Endothelial cell of umbilical vein (primary cell): ENCODE measurements around the gene HMG20A. TPM values are rescaled to one million over a fixed set of nuclear protein-coding genes. Genes with fewer than 3 reads are reported as not detected.

Source experiments
- BruUV-seq: library from RNA; stranded (reverse); fragments of 400-500 nt; replicated peaks from 2 replicates; lab custom pipeline; 2021; lab: Mats Ljungman, UMichigan
- CTCF ChIA-PET: fragments of 300-600, 350-600 bp; sonication (Branson Sonifier 250); formaldehyde crosslinking; loops from one replicate; lab custom pipeline; 2021; ENCODE audit warnings: antibody characterized with exemption, inconsistent platforms; lab: Charles Lee
- POLR2A ChIA-PET: fragments of 300-600, 350-600 bp; sonication (Branson Sonifier 250); formaldehyde crosslinking; loops from one replicate; lab custom pipeline; 2021; ENCODE audit warnings: antibody characterized with exemption, inconsistent platforms; lab: Charles Lee
- DNase-seq: peaks from one replicate; pipeline ENCODE4 v3.0.0-alpha.2; 2011; ENCODE audit warnings: low read depth, low spot score
- FAIRE-seq: peaks from 2 replicates; lab custom pipeline; 2011; peaks lifted over from hg19 to GRCh38; lab: Jason Lieb, UNC
- H2AFZ ChIP-seq: 2 replicates; pipeline ENCODE4 v1.6.0; 2012; ENCODE audit warnings: low read depth, low read length, control low read depth, inconsistent platforms
- H3K27ac ChIP-seq: 2 replicates; pipeline ENCODE4 v1.5.1; 2011; ENCODE audit warnings: low read depth, mild to moderate bottlenecking, control low read depth, low read length, moderate library complexity; ENCODE audit not compliant: insufficient read depth
- H3K27me3 ChIP-seq, 2 experiments: 2 replicates each; pipeline versions ENCODE4 v1.6.0 to v1.6.1; 2011; ENCODE audit warnings: low read length in 2 of 2, mixed read lengths in 1 of 2; ENCODE audit not compliant: control insufficient read depth in 2 of 2, insufficient read depth in 2 of 2
- H3K36me3 ChIP-seq, 2 experiments: 2 replicates in 1 of 2; 3 replicates in 1 of 2; pipeline ENCODE4 v1.5.1; 2011; ENCODE audit warnings: low read length in 2 of 2, mild to moderate bottlenecking in 1 of 2, moderate library complexity in 1 of 2; ENCODE audit not compliant: control insufficient read depth in 2 of 2, insufficient read depth in 2 of 2; ENCODE audit errors: extremely low read depth in 1 of 2
- H3K4me1 ChIP-seq: 3 replicates; pipeline ENCODE4 v1.5.1; 2011; ENCODE audit warnings: mild to moderate bottlenecking, low read length; ENCODE audit not compliant: control insufficient read depth, insufficient read depth; ENCODE audit errors: extremely low read depth
- H3K4me2 ChIP-seq: 2 replicates; pipeline ENCODE4 v1.6.1; 2011; ENCODE audit warnings: low read length, control low read depth, mixed read lengths; ENCODE audit not compliant: insufficient read depth
- H3K4me3 ChIP-seq, 3 experiments: fragments of 200-600 bp in 1 of 3; sonication (generic), shearing (Covaris generic) in 1 of 3; replicated peaks in 1 of 3; 2 replicates each; pipeline ENCODE4 v1.5.1; 2011 to 2016; ENCODE audit warnings: control low read depth in 3 of 3, low read length in 3 of 3, mild to moderate bottlenecking in 2 of 3, inconsistent platforms in 1 of 3, low read depth in 1 of 3, moderate library complexity in 1 of 3; ENCODE audit not compliant: insufficient read depth in 1 of 3
- H3K79me2 ChIP-seq: 2 replicates; pipeline ENCODE4 v1.6.0; 2012; ENCODE audit warnings: low read length, inconsistent platforms; ENCODE audit not compliant: control insufficient read depth, insufficient read depth
- H3K9ac ChIP-seq: replicated peaks from 2 replicates; pipeline ENCODE3; 2011; ENCODE audit warnings: low read length, control low read depth; ENCODE audit not compliant: insufficient read depth; ENCODE audit errors: extremely low read depth
- H3K9me1 ChIP-seq: replicated peaks from 3 replicates; pipeline ENCODE4 v1.6.0; 2011; ENCODE audit warnings: mild to moderate bottlenecking, low read length; ENCODE audit not compliant: control insufficient read depth, insufficient read depth; ENCODE audit errors: extremely low read depth
- H3K9me3 ChIP-seq: replicated peaks from 2 replicates; pipeline ENCODE4 v1.5.1; 2012; ENCODE audit warnings: low read length, inconsistent platforms; ENCODE audit not compliant: control insufficient read depth, insufficient read depth
- H4K20me1 ChIP-seq: replicated peaks from 2 replicates; pipeline ENCODE3; 2011; ENCODE audit warnings: mild to moderate bottlenecking, low read length; ENCODE audit not compliant: control insufficient read depth, insufficient read depth; ENCODE audit errors: extremely low read depth
- EZH2 ChIP-seq: IDR thresholded peaks from 2 replicates; pipeline ENCODE4 v1.6.1; 2012; ENCODE audit warnings: borderline replicate concordance, low read depth, mild to moderate bottlenecking, moderate library complexity, low read length, inconsistent platforms; ENCODE audit not compliant: severe bottlenecking
- MAX ChIP-seq: IDR thresholded peaks from 2 replicates; pipeline ENCODE4 v1.6.1; 2011; ENCODE audit not compliant: insufficient read depth, insufficient read length
- POLR2A ChIP-seq: IDR thresholded peaks from 2 replicates; pipeline ENCODE4 v1.6.1; 2012; ENCODE audit warnings: low read depth, mild to moderate bottlenecking, control low read depth, low read length
- POLR2AphosphoS5 ChIP-seq: IDR thresholded peaks from 2 replicates; pipeline ENCODE4 v1.6.1; 2012; ENCODE audit warnings: low read depth, mild to moderate bottlenecking, control low read depth, low read length, moderate library complexity; ENCODE audit not compliant: insufficient read depth
- dilution Hi-C: fragments of 300-500 bp; cut with MboI; formaldehyde crosslinking; loops from one replicate; pipeline ENCODE4 v1.15.0; 2019; ENCODE audit warnings: low sequenced_read_pairs; ENCODE audit not compliant: extremely low pct_ligation_motif_present
- intact Hi-C: fragments of 100-400 bp; cut with micrococcal nuclease; formaldehyde crosslinking; loops from one replicate; pipeline ENCODE4 v1.10.0; 2022
- polyA plus RNA-seq, 4 experiments: library from polyadenylated mRNA; depleted of rRNA in 3 of 4; stranded (reverse) in 3 of 4; unstranded in 1 of 4; fragments of >200 nt; gene quantifications; 2 replicates each; pipeline versions ENCODE4 v1.2.1 to v1.2.3, GENCODE V29; 2011 to 2012; ENCODE audit warnings: missing spikeins in 1 of 4
- total RNA-seq: library from RNA; stranded (reverse); gene quantifications from 2 replicates; pipeline ENCODE4 v1.2.3, GENCODE V29; 2021

The HMG20A gene
- total and polyA plus RNA-seq, 2 donors (not counting 3 experiments of a cell fraction or from before 2014, with no cell fraction given), result 35.8 to 44.0 TPM

- H3K4me2 ChIP-seq, result no peak overlapping the region
- TF ChIP-seq MAX (no peak), POLR2AphosphoS5 (no peak), EZH2 (no peak)
- no peaks in the 10 kb centered on the region for H3K36me3 ChIP-seq
- ChIA-PET CTCF (no interaction called here), POLR2A (no interaction called here)
- no TSS peak for BruUV-seq
- H3K27ac ChIP-seq, result no peak overlapping the region
- peaks cover 77% of the 10 kb centered on the region for H3K79me2 ChIP-seq
- H3K9me1 ChIP-seq, result peaks cover 4% of the 10 kb centered on the region
- no peak overlapping the region for H3K9ac ChIP-seq
- no peak overlapping the region for H2AFZ ChIP-seq
- intact Hi-C loops, result no loop called here
- no peak for DNase-seq
- no peaks in the 10 kb centered on the region for H3K27me3 ChIP-seq
- no peak for FAIRE-seq
- dilution Hi-C loops, result no loop called here
- H3K4me1 ChIP-seq, result no peaks in the 10 kb centered on the region
- H3K4me3 ChIP-seq, result no peak overlapping the region
- peaks cover 16% of the 10 kb centered on the region for H4K20me1 ChIP-seq
- no peaks in the 10 kb centered on the region for H3K9me3 ChIP-seq
Observed at GRCh38 chr15:77371850-77372563, 48.7 kb upstream of the HMG20A start.

GRCh38 chr15:77373441-77373840, 47.2 kb upstream of the HMG20A start:
- H2AFZ ChIP-seq, result no peak overlapping the region
- DNase-seq (no peak), FAIRE-seq (no peak)
- H3K27ac ChIP-seq, result no peak overlapping the region
- H3K4me1 ChIP-seq, result no peaks in the 10 kb centered on the region
- dilution Hi-C loops (no loop called here), intact Hi-C loops (no loop called here)
- no peaks in the 10 kb centered on the region for H3K36me3 ChIP-seq
- H3K4me3 ChIP-seq, result no peak overlapping the region
- H4K20me1 ChIP-seq, result peaks cover 18% of the 10 kb centered on the region
- ChIA-PET POLR2A (no interaction called here), CTCF (no interaction called here)
- BruUV-seq, result no TSS peak
- H3K9me1 ChIP-seq, result peaks cover 4% of the 10 kb centered on the region
- no peaks in the 10 kb centered on the region for H3K27me3 ChIP-seq
- H3K79me2 ChIP-seq, result peaks cover 79% of the 10 kb centered on the region
- H3K9ac ChIP-seq, result no peak overlapping the region
- no peak overlapping the region for H3K4me2 ChIP-seq
- TF ChIP-seq EZH2, result no peak
- no peak for TF ChIP-seq POLR2A
- no peak for TF ChIP-seq MAX
- no peak for TF ChIP-seq POLR2AphosphoS5
- no peaks in the 10 kb centered on the region for H3K9me3 ChIP-seq
